ENCODE measurements around the gene MUCL3. TPM values are rescaled to one million over a fixed set of nuclear protein-coding genes. Genes with fewer than 3 reads are reported as not detected.

Gene MUCL3
- total and polyA plus RNA-seq, 2 donors (not counting 1 experiment from before 2014, with no cell fraction given) = not detected

DNA sequence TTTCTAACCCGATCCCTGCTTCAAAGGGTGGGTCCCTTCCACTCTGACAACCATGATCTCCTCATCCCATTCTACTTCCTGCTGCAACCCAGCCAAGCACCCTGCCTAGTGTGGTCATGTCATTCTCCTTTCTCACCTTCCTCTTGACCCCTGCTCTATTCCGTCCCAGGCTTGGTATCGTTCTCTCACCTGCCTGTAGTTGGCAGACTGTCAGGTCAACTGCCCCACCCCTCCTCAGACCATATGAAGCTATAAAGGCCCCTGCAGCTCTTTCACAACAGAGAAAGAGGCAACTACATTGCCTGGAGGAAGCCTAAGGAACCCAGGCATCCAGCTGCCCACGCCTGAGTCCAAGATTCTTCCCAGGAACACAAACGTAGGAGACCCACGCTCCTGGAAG is 42.7 kb downstream of the MUCL3 start, which contains the start of gene MUC21:
TSS of gene MUC21 (plus strand) at position 280 of the 400 bp plus-strand sequence. CDS start 241 bp downstream, outside the sequence.
- CTCF ChIA-PET = no interaction called here
- H3K9me3 Mint-ChIP-seq (ENCODE audit: insufficient read depth) = no peaks in the 10 kb centered on the region
- peaks cover 46% of the 10 kb centered on the region for H3K27me3 Mint-ChIP-seq
- H3K79me2 ChIP-seq (ENCODE audit: control insufficient read depth, insufficient read depth, low read length) = no peaks in the 10 kb centered on the region
- no peaks in the 10 kb centered on the region for H4K20me1 ChIP-seq (ENCODE audit: control insufficient read depth, insufficient read depth, low read length, poor library complexity, severe bottlenecking)
- H3K27ac Mint-ChIP-seq = no peak within 1 kb of the TSS
- peaks cover 0 to 3% (median 0%) of the 10 kb centered on the region in 3 donors for H3K9me3 ChIP-seq (ENCODE audit: control extremely low read depth in 1 of 3, control insufficient read depth in 2 of 3, insufficient read depth in 1 of 3, low read length in 2 of 3)
- no peak within 1 kb of the TSS for H3K4me3 ChIP-seq (ENCODE audit: control extremely low read depth in 1 of 5, extremely low read depth in 1 of 5, insufficient read depth in 1 of 5, low read depth in 2 of 5, low read length in 4 of 5)
- H3K27me3 ChIP-seq (replicated peaks in 1 of 4; ENCODE audit: control extremely low read depth in 1 of 4, control insufficient read depth in 3 of 4, insufficient read depth in 4 of 4, low read length in 3 of 4) = peaks cover 0 to 22% (median 6%) of the 10 kb centered on the region in 4 experiments
- 83% methylated on average over 6 of the region's 6 CpGs for WGBS (ENCODE audit: insufficient coverage)
- POLR2A ChIA-PET = no interaction called here
- no peak within 1 kb of the TSS for H3K4me2 ChIP-seq (replicated peaks; ENCODE audit: low read depth, low read length, poor library complexity, severe bottlenecking)
- no peak within 1 kb of the TSS for H3K4me3 Mint-ChIP-seq
- ATAC-seq (ENCODE audit: low read depth) (no peak), DNase-seq (no peak)
- no peak within 1 kb of the TSS for H2AFZ ChIP-seq (ENCODE audit: insufficient read depth, low read depth, low read length, poor library complexity, severe bottlenecking)
- intact Hi-C loops (cut with micrococcal nuclease) = no loop called here
- peaks cover 0 to 6% of the 10 kb centered on the region in 2 donors for H3K4me1 ChIP-seq (ENCODE audit: control insufficient read depth in 2 of 2, insufficient read depth in 2 of 2, low read length in 2 of 2)
- no peak within 1 kb of the TSS for H3K27ac ChIP-seq (ENCODE audit: low read length in 2 of 2)
- no peak for TF ChIP-seq EZH2 (IDR thresholded peaks at IDR 0.05; ENCODE audit: borderline replicate concordance, insufficient read depth, low read depth, low read length, poor library complexity, severe bottlenecking)
- TF ChIP-seq, protein P1, sequence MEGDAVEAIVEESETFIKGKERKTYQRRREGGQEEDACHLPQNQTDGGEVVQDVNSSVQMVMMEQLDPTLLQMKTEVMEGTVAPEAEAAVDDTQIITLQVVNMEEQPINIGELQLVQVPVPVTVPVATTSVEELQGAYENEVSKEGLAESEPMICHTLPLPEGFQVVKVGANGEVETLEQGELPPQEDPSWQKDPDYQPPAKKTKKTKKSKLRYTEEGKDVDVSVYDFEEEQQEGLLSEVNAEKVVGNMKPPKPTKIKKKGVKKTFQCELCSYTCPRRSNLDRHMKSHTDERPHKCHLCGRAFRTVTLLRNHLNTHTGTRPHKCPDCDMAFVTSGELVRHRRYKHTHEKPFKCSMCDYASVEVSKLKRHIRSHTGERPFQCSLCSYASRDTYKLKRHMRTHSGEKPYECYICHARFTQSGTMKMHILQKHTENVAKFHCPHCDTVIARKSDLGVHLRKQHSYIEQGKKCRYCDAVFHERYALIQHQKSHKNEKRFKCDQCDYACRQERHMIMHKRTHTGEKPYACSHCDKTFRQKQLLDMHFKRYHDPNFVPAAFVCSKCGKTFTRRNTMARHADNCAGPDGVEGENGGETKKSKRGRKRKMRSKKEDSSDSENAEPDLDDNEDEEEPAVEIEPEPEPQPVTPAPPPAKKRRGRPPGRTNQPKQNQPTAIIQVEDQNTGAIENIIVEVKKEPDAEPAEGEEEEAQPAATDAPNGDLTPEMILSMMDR (IDR thresholded peaks at IDR 0.05) = no peak
- H3K36me3 ChIP-seq (replicated peaks in 1 of 2; ENCODE audit: control extremely low read depth in 1 of 2, control insufficient read depth in 1 of 2, extremely low read depth in 1 of 2, insufficient read depth in 2 of 2, low read length in 1 of 2) = no peaks in the 10 kb centered on the region
- H3K9ac ChIP-seq (ENCODE audit: low read length) = no peak within 1 kb of the TSS
- H3K4me1 Mint-ChIP-seq = peaks cover 7% of the 10 kb centered on the region

DNA sequence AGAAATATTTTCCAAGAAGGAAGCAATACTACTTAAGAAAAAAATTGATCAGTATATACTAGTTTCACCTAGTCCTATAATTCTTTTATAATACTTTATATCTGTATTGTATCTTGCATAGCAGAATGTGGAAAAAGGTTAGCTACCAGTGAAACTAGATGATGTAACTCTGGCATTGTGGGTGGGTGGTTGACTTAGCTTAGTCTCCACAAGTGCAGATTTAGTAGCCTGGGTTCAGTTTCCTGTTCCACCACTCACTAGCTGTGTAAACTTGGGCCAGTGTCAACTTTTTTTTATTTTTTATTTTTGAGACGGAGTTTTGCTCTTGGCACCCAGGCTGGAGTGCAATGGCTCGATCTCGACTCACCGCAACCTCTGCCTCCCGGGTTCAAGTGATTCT is 44.7 kb downstream of the MUCL3 start:
- Histone ChIP-seq H3K4me2 (replicated peaks; ENCODE audit: low read depth, low read length, poor library complexity, severe bottlenecking) (no peak overlapping the region), H3K27me3 (replicated peaks in 1 of 4; ENCODE audit: control extremely low read depth in 1 of 4, control insufficient read depth in 3 of 4, insufficient read depth in 4 of 4, low read length in 3 of 4) (peaks cover 0 to 22% (median 6%) of the 10 kb centered on the region in 4 experiments), H3K9me3 (ENCODE audit: control extremely low read depth in 1 of 3, control insufficient read depth in 2 of 3, insufficient read depth in 1 of 3, low read length in 2 of 3) (peaks cover 0 to 3% (median 0%) of the 10 kb centered on the region in 3 donors), H3K4me1 (ENCODE audit: control insufficient read depth in 2 of 2, insufficient read depth in 2 of 2, low read length in 2 of 2) (no peaks in the 10 kb centered on the region), H3K9ac (ENCODE audit: low read length) (no peak overlapping the region), H3K4me3 (ENCODE audit: control extremely low read depth in 1 of 5, extremely low read depth in 1 of 5, insufficient read depth in 1 of 5, low read depth in 2 of 5, low read length in 4 of 5) (no peak overlapping the region), H3K36me3 (replicated peaks in 1 of 2; ENCODE audit: control extremely low read depth in 1 of 2, control insufficient read depth in 1 of 2, extremely low read depth in 1 of 2, insufficient read depth in 2 of 2, low read length in 1 of 2) (no peaks in the 10 kb centered on the region), H4K20me1 (ENCODE audit: control insufficient read depth, insufficient read depth, low read length, poor library complexity, severe bottlenecking) (no peaks in the 10 kb centered on the region), H2AFZ (ENCODE audit: insufficient read depth, low read depth, low read length, poor library complexity, severe bottlenecking) (no peak overlapping the region), H3K27ac (ENCODE audit: low read length in 2 of 2) (no peak overlapping the region), H3K79me2 (ENCODE audit: control insufficient read depth, insufficient read depth, low read length) (no peaks in the 10 kb centered on the region)
- POLR2A ChIA-PET = no interaction called here
- H3K4me3 Mint-ChIP-seq = no peak overlapping the region
- intact Hi-C loops (cut with micrococcal nuclease) = no loop called here
- no peak for DNase-seq
- H3K27ac Mint-ChIP-seq = no peak overlapping the region
- 83% methylated on average over 5 of the region's 5 CpGs for WGBS (ENCODE audit: insufficient coverage)
- CTCF ChIA-PET = no interaction called here
- peaks cover 43% of the 10 kb centered on the region for H3K27me3 Mint-ChIP-seq
- H3K4me1 Mint-ChIP-seq = peaks cover 5% of the 10 kb centered on the region
- ATAC-seq (ENCODE audit: low read depth) = no peak
- TF ChIP-seq, protein P1 (IDR thresholded peaks at IDR 0.05) = no peak
- TF ChIP-seq EZH2 (IDR thresholded peaks at IDR 0.05; ENCODE audit: borderline replicate concordance, insufficient read depth, low read depth, low read length, poor library complexity, severe bottlenecking) = no peak
- H3K9me3 Mint-ChIP-seq (ENCODE audit: insufficient read depth) = no peaks in the 10 kb centered on the region
